ENCODE measurements around the gene ACO2. TPM values are rescaled to one million over a fixed set of nuclear protein-coding genes. Genes with fewer than 3 reads are reported as not detected.
A peak's percentile ranks its signal among the peaks of the same experiment; 100 is the strongest.

ACO2 gene
- total and polyA plus RNA-seq, 2 of the 13 experiments (the other 11 are each of a cell fraction or from before 2014, with no cell fraction given): 19.2 to 45.6 TPM

DNA sequence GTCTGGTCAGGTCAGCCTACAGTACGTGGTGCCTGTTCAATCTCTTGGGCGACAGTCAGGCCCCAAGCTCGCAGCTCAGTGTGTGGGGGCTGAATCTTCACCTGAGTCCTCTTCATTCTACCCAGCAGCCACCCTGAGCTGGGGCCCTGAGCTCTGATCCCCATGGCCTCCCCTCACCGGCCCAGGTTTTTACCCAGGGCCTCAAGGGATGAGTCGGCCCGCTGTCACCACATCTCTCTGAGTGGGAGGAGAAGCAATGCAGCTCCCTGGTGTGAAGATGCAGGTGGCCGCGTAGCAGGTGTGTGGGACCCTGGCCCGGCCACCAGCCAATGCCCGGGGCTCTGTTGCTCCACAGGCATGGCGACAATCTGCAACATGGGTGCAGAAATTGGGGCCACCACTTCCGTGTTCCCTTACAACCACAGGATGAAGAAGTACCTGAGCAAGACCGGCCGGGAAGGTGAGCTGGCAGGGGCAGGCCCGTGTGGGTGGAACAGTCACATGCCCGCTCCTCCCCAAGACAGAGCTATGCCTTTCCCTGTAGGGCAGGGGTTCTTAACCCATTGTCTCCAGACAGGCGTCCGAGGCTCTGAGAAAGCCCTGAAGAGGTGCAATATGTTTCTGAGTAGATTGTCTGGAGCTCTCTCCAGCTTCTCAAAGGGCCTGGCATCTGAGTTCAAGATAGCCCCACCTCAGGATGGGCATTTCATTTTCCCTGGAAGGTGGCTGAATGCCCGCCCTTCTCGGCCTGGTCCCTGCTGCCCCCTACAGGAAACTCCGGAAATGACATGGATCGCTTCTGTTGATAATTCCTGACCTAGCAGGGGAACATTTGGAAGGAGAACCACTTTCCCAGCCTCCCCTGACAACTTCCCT, 48.5 kb downstream of the ACO2 start (continued):
- TF ChIP-seq, protein P1, sequence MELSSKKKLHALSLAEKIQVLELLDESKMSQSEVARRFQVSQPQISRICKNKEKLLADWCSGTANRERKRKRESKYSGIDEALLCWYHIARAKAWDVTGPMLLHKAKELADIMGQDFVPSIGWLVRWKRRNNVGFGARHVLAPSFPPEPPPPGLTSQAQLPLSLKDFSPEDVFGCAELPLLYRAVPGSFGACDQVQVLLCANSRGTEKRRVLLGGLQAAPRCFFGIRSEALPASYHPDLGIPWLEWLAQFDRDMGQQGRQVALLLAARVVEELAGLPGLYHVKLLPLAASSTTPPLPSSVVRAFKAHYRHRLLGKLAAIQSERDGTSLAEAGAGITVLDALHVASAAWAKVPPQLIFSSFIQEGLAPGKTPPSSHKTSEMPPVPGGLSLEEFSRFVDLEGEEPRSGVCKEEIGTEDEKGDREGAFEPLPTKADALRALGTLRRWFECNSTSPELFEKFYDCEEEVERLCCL (CRISPR knock-in tag; IDR thresholded peaks at IDR 0.05; ENCODE audit: borderline replicate concordance): no peak
- TF ChIP-seq CBFB (CRISPR knock-in tag; IDR thresholded peaks at IDR 0.05) (no peak), SRSF1 (optimal IDR thresholded peaks at IDR 0.05; ENCODE audit: low read depth, low read length) (no peak), EP300 (IDR thresholded peaks at IDR 0.05; ENCODE audit: low read depth in 2 of 2, low read length in 2 of 2) (no peak), EP300 (CRISPR knock-in tag; IDR thresholded peaks at IDR 0.05; ENCODE audit: borderline replicate concordance) (no peak), CENPX (CRISPR knock-in tag; IDR thresholded peaks at IDR 0.05) (no peak), HDAC2 (CRISPR knock-in tag; IDR thresholded peaks at IDR 0.05) (no peak), ZNF230 (CRISPR knock-in tag; IDR thresholded peaks at IDR 0.05) (no peak), ZNF589 (CRISPR knock-in tag; conservative IDR thresholded peaks at IDR 0.05) (no peak), ZNF547 (CRISPR knock-in tag; IDR thresholded peaks at IDR 0.05) (no peak), XBP1 (CRISPR knock-in tag; IDR thresholded peaks at IDR 0.05) (no peak), MAF1 (CRISPR knock-in tag; IDR thresholded peaks at IDR 0.05; ENCODE audit: borderline replicate concordance) (no peak), ARHGAP35 (CRISPR knock-in tag; IDR thresholded peaks at IDR 0.05; ENCODE audit: borderline replicate concordance) (no peak), BCL6 (CRISPR knock-in tag; IDR thresholded peaks at IDR 0.05) (peak; percentile 16; the same call in 1 of the 2 replicates), AHR (CRISPR knock-in tag; IDR thresholded peaks at IDR 0.05) (no peak), ZNF563 (CRISPR knock-in tag; IDR thresholded peaks at IDR 0.05) (no peak)
- TF ChIP-seq, protein P2, sequence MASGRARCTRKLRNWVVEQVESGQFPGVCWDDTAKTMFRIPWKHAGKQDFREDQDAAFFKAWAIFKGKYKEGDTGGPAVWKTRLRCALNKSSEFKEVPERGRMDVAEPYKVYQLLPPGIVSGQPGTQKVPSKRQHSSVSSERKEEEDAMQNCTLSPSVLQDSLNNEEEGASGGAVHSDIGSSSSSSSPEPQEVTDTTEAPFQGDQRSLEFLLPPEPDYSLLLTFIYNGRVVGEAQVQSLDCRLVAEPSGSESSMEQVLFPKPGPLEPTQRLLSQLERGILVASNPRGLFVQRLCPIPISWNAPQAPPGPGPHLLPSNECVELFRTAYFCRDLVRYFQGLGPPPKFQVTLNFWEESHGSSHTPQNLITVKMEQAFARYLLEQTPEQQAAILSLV (CRISPR knock-in tag; IDR thresholded peaks at IDR 0.05; ENCODE audit: borderline replicate concordance): no peak
- TF ChIP-seq, protein P3, sequence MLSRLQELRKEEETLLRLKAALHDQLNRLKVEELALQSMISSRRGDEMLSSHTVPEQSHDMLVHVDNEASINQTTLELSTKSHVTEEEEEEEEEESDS (CRISPR knock-in tag; IDR thresholded peaks at IDR 0.05; ENCODE audit: borderline replicate concordance): no peak

Measured in HepG2 (cell line).